Right hindlimb (tissue), 1 donor: ENCODE data around the gene EVC.

Experiments
- DNase-seq: peaks from one replicate; pipeline ENCODE4 v3.0.0-alpha.2; 2018

EVC gene

GRCh38 chr4:5758741-5759140 lies 47.7 kb downstream of the EVC start:
- no peak for DNase-seq

- no peak for DNase-seq
Observed at GRCh38 chr4:5759236-5760075, 48.5 kb downstream of the EVC start.

GRCh38 chr4:5760246-5760645 lies 49.2 kb downstream of the EVC start:
- DNase-seq = no peak

GRCh38 chr4:5760936-5761480 lies 50.0 kb downstream of the EVC start:
- no peak for DNase-seq

- no peak for DNase-seq
Observed at GRCh38 chr4:5770051-5770450, 59.0 kb downstream of the EVC start.

GRCh38 chr4:5772528-5773270 lies 61.7 kb downstream of the EVC start:
- DNase-seq = no peak

- no peak for DNase-seq
Observed at GRCh38 chr4:5773271-5773555, 62.2 kb downstream of the EVC start.

- DNase-seq = no peak
Observed at GRCh38 chr4:5774416-5775036, 63.5 kb downstream of the EVC start.

GRCh38 chr4:5776510-5776909 lies 65.5 kb downstream of the EVC start:
- DNase-seq = no peak

- no peak for DNase-seq
Observed at GRCh38 chr4:5780831-5781480, 70.0 kb downstream of the EVC start.

GRCh38 chr4:5781691-5782090 lies 70.7 kb downstream of the EVC start:
- no peak for DNase-seq

- DNase-seq = no peak
Observed at GRCh38 chr4:5782829-5783476, 72.0 kb downstream of the EVC start.

GRCh38 chr4:5783486-5783885 lies 72.5 kb downstream of the EVC start:
- DNase-seq = no peak

GRCh38 chr4:5784021-5784420 lies 73.0 kb downstream of the EVC start:
- no peak for DNase-seq

GRCh38 chr4:5784960-5785611 lies 74.1 kb downstream of the EVC start:
- DNase-seq = no peak

GRCh38 chr4:5785806-5786680 lies 75.0 kb downstream of the EVC start:
- DNase-seq = no peak

GRCh38 chr4:5787311-5787710 lies 76.3 kb downstream of the EVC start:
- DNase-seq = no peak

- no peak for DNase-seq
Observed at GRCh38 chr4:5788144-5788543, 77.1 kb downstream of the EVC start.

- no peak for DNase-seq
Observed at GRCh38 chr4:5789141-5789540, 78.1 kb downstream of the EVC start.

- DNase-seq = no peak
Observed at GRCh38 chr4:5790546-5790857, 79.5 kb downstream of the EVC start.

GRCh38 chr4:5791654-5792053 lies 80.7 kb downstream of the EVC start:
- no peak for DNase-seq
